ENCODE data around the gene SRPK1. TPM values are rescaled to one million over a fixed set of nuclear protein-coding genes. Genes with fewer than 3 reads are reported as not detected.

SRPK1 gene
- total and polyA plus RNA-seq, 10 of the 15 experiments (the other 5 are each of a cell fraction or from before 2014, with no cell fraction given), result 47.4 to 112 (median 85.8) TPM

GRCh38 chr6:35922139-35922554 is 1.2 kb upstream of the SRPK1 start:
- WGBS (ENCODE audit: insufficient coverage, insufficient replicate concordance, low lambda C conversion rate, missing lambda C conversion rate), result 90% methylated on average over 5 of the region's 5 CpGs
- in situ Hi-C loops (cut with MboI) (no loop called here), intact Hi-C loops (cut with micrococcal nuclease; ENCODE audit: unreplicated experiment) (no loop called here)
- TF ChIP-seq ZBTB4 (CRISPR knock-in tag; IDR thresholded peaks at IDR 0.05), result no peak
- no peak for TF ChIP-seq POLR2AphosphoS2 (IDR thresholded peaks at IDR 0.05; ENCODE audit: low read depth, low read length)
- no peak for TF ChIP-seq DPF2 (IDR thresholded peaks at IDR 0.05)
- ATAC-seq (no peak), FAIRE-seq (no peak), DNase-seq (ENCODE audit: low read depth, low spot score) (no peak)
- Histone ChIP-seq H3K27ac (ENCODE audit: control insufficient read depth, insufficient read depth) (no peak overlapping the region), H4K20me1 (ENCODE audit: control insufficient read depth, insufficient read depth) (no peaks in the 10 kb centered on the region), H3K27me3 (replicated peaks in 1 of 2; ENCODE audit: control insufficient read depth in 2 of 2, insufficient read depth in 2 of 2, low read length in 1 of 2) (no peaks in the 10 kb centered on the region), H3K36me3 (ENCODE audit: control insufficient read depth in 2 of 2, insufficient read depth in 2 of 2, low read length in 1 of 2) (no peaks in the 10 kb centered on the region), H2AFZ (ENCODE audit: control insufficient read depth, low read depth, low read length) (no peak overlapping the region), H3K9ac (ENCODE audit: control insufficient read depth, insufficient read depth, low read length) (no peak overlapping the region), H3K9me3 (replicated peaks; ENCODE audit: control insufficient read depth, insufficient read depth, low read length) (no peaks in the 10 kb centered on the region), H3K4me1 (ENCODE audit: control insufficient read depth, insufficient read depth, low read length) (no peaks in the 10 kb centered on the region; the same call in 1 of the 2 replicates), H3K79me2 (ENCODE audit: control insufficient read depth, insufficient read depth, low read length) (peaks cover 41% of the 10 kb centered on the region), H3K4me2 (ENCODE audit: control insufficient read depth, insufficient read depth) (peak overlapping the region; percentile 36), H3K4me3 (peak overlapping the region; percentile 94)
- ChIA-PET SMC1A (ENCODE audit: uncharacterized antibody, unreplicated experiment) (interaction anchor here (1.1 to 1.6 kb wide), 4 partner anchors 10 to 105 kb away, joined by 3 to 4 read pairs (median 4); partner anchors contain the start of gene MAPK14), POLR2A (interaction anchor here (0.8 kb wide), 1 partner anchor 10 kb away, joined by 5 read pairs; no protein-coding TSS in a partner anchor), RAD21 (ENCODE audit: unreplicated experiment) (interaction anchor here (1.1 to 2.0 kb wide), 2 partner anchors 55 to 106 kb away, joined by 3 to 6 read pairs; partner anchors contain the start of gene MAPK14), CTCF (interaction anchor here (1.3 to 1.4 kb wide), 2 partner anchors 18 to 173 kb away, joined by 3 to 5 read pairs; no protein-coding TSS in a partner anchor)
- no TSS peak for BruUV-seq (replicated peaks)
